ENCODE measurements around the gene GRIK5. TPM values are rescaled to one million over a fixed set of nuclear protein-coding genes. Genes with fewer than 3 reads are reported as not detected.

Gene GRIK5
- total and polyA plus RNA-seq, 2 of the 8 experiments (the other 6 are each of a cell fraction or from before 2014, with no cell fraction given) = 17.8 to 42.9 TPM

- Histone ChIP-seq H3K27ac (ENCODE audit: low read depth, low read length) (no peak overlapping the region), H4K20me1 (replicated peaks in 1 of 2; ENCODE audit: control insufficient read depth in 1 of 2, insufficient read depth in 2 of 2, low read length in 2 of 2) (peaks cover 9 to 23% of the 10 kb centered on the region in 2 experiments), H4K5ac (ENCODE audit: insufficient read length, low read depth, low read length) (no peak overlapping the region), H3K9ac (replicated peaks in 1 of 4; ENCODE audit: extremely low read depth in 1 of 4, low read depth in 3 of 4, low read length in 3 of 4) (no peak overlapping the region; a peak in 1 of 7 replicates), H3K56ac (replicated peaks; ENCODE audit: insufficient read length, low read depth, low read length) (no peak overlapping the region), H3K23me2 (ENCODE audit: low read depth, low read length) (peaks cover 21% of the 10 kb centered on the region; the same call in 1 of the 2 replicates), H3K79me2 (ENCODE audit: control insufficient read depth in 1 of 2, insufficient read depth in 2 of 2, low read length in 2 of 2) (no peaks in the 10 kb centered on the region), H3K4me1 (replicated peaks in 1 of 4; ENCODE audit: control insufficient read depth in 3 of 4, insufficient read depth in 4 of 4, low read length in 3 of 4) (peaks cover 0 to 23% (median 11%) of the 10 kb centered on the region in 4 experiments; a peak in 6 of 7 replicates), H2BK20ac (ENCODE audit: low read length) (no peak overlapping the region), H3K36me3 (ENCODE audit: control insufficient read depth in 2 of 4, insufficient read depth in 4 of 4, low read length in 3 of 4) (no peaks in the 10 kb centered on the region), H3K4ac (replicated peaks; ENCODE audit: insufficient read length, low read depth, low read length) (no peak overlapping the region), H3K23ac (ENCODE audit: insufficient read length) (no peak overlapping the region), H3K9me3 (ENCODE audit: insufficient read depth in 2 of 2, low read depth in 1 of 2, low read length in 1 of 2) (no peaks in the 10 kb centered on the region), H2BK15ac (ENCODE audit: low read length) (no peak overlapping the region), H3K18ac (ENCODE audit: extremely low read depth, low read length) (no peak overlapping the region), H4K91ac (replicated peaks; ENCODE audit: insufficient read length, low read length) (no peak overlapping the region), H2BK12ac (ENCODE audit: low read depth, low read length) (peak overlapping the region; percentile 31; the same call in 1 of the 2 replicates), H3K27me3 (replicated peaks in 1 of 4; ENCODE audit: control insufficient read depth in 3 of 4, extremely low read depth in 1 of 4, insufficient read depth in 3 of 4, low read length in 3 of 4) (peaks cover 13 to 64% (median 57%) of the 10 kb centered on the region in 4 experiments), H4K8ac (ENCODE audit: extremely low read depth, insufficient read depth, low read length) (no peak overlapping the region), H2AK5ac (ENCODE audit: low read depth, low read length) (0 out of 2 replicates have a peak overlapping the region, but pooled peaks have one; percentile 87), H3K14ac (ENCODE audit: insufficient read length) (no peak overlapping the region), H3K4me3 (ENCODE audit: extremely low read depth in 1 of 4, insufficient read depth in 2 of 4, low read depth in 3 of 4, low read length in 4 of 4) (no peak overlapping the region), H2BK120ac (replicated peaks; ENCODE audit: low read depth, low read length) (no peak overlapping the region), H3K79me1 (ENCODE audit: low read depth, low read length) (no peaks in the 10 kb centered on the region), H2AFZ (ENCODE audit: low read length) (no peak overlapping the region), H3K4me2 (ENCODE audit: insufficient read depth in 1 of 2, low read depth in 2 of 2, low read length in 2 of 2) (peak overlapping the region in 1 of 2 experiments; percentile 19; a peak in 1 of 4 replicates), H2BK5ac (ENCODE audit: low read depth, low read length) (no peak overlapping the region)
- ChIA-PET CTCF (ENCODE audit: partially characterized antibody) (interaction anchor here (0.6 to 2.3 kb wide), 8 partner anchors 10 to 534 kb away, joined by 3 to 7 read pairs (median 5); no protein-coding TSS in a partner anchor), POLR2A (ENCODE audit: partially characterized antibody) (interaction anchor here (0.7 kb wide), 1 partner anchor 108 kb away, joined by 3 read pairs; no protein-coding TSS in a partner anchor)
- DNase-seq (ENCODE audit: low read depth in 1 of 2, low spot score in 2 of 2) = no peak
- WGBS, 2 experiments (ENCODE audit: extremely low coverage in 1 of 2, insufficient coverage in 1 of 2, insufficient read length in 1 of 2, insufficient replicate concordance in 2 of 2, low coverage in 1 of 2, low lambda C conversion rate in 2 of 2, missing lambda C conversion rate in 1 of 2) = 84% methylated on average over 18 of the region's 19 CpGs; no CpG with 5 or more reads in 1 of the 2 experiments
- FAIRE-seq = no peak
- no peak for TF ChIP-seq SIX5 (IDR thresholded peaks at IDR 0.05; ENCODE audit: low read depth, low read length)
- no peak for TF ChIP-seq ZNF274 (IDR thresholded peaks at IDR 0.05; ENCODE audit: borderline replicate concordance, extremely low read depth, low read length)
- TF ChIP-seq TEAD4 (IDR thresholded peaks at IDR 0.05; ENCODE audit: low read depth, low read length) = no peak
- TF ChIP-seq SP4 (IDR thresholded peaks at IDR 0.05; ENCODE audit: low read length) = no peak
- no peak for TF ChIP-seq RXRA (IDR thresholded peaks at IDR 0.05; ENCODE audit: insufficient read depth, low read depth, low read length)
- no peak for TF ChIP-seq TCF12 (IDR thresholded peaks at IDR 0.05; ENCODE audit: low read depth, low read length)
- TF ChIP-seq ATF2 (IDR thresholded peaks at IDR 0.05; ENCODE audit: low read length) = no peak
- TF ChIP-seq NANOG (IDR thresholded peaks at IDR 0.05; ENCODE audit: insufficient read depth, low read depth, low read length, poor library complexity, severe bottlenecking) = no peak
- no peak for TF ChIP-seq SP1 (IDR thresholded peaks at IDR 0.05; ENCODE audit: low read depth, low read length)
- TF ChIP-seq GTF2F1 (IDR thresholded peaks at IDR 0.05; ENCODE audit: borderline replicate concordance, low read depth, low read length) = no peak
Observed at GRCh38 chr19:41994994-41995958, 74.7 kb downstream of the GRIK5 start.
